K562 (cell line): ENCODE results near the gene ODAD3. TPM values are rescaled to one million over a fixed set of nuclear protein-coding genes. Genes with fewer than 3 reads are reported as not detected.
A peak's percentile ranks its signal among the peaks of the same experiment; 100 is the strongest.

Experiments
- CHD2 ChIP-seq: IDR thresholded peaks from 2 replicates; pipeline ENCODE4 v1.6.1; 2011; ENCODE audit warnings: low read depth, low read length
- DIDO1 ChIP-seq: fragments of 450-650 bp; IDR thresholded peaks from 2 replicates; pipeline ENCODE4 v1.6.1; 2016; ENCODE audit warnings: low read depth, missing biosample characterization, missing genetic modification characterization
- KAT7 ChIP-seq: sonication (generic); formaldehyde crosslinking; IDR thresholded peaks from 2 replicates; pipeline ENCODE4 v1.8.0; 2022; ENCODE audit warnings: missing genetic modification reagents, mild to moderate bottlenecking, borderline replicate concordance
- NFYB ChIP-seq: IDR thresholded peaks from 2 replicates; pipeline ENCODE4 v1.6.1; 2011; ENCODE audit warnings: mild to moderate bottlenecking, moderate library complexity; ENCODE audit not compliant: insufficient read length; ENCODE audit errors: extremely low read depth
- REST ChIP-seq, 2 experiments: fragments of 450-650 bp; formaldehyde crosslinking in 1 of 2; IDR thresholded peaks; 2 replicates each; pipeline versions ENCODE4 v1.4.0 to v1.6.1; 2014 to 2020; ENCODE audit warnings: mild to moderate bottlenecking in 2 of 2, borderline replicate concordance in 1 of 2, low read depth in 1 of 2
- RUNX1 ChIP-seq: sonication (generic); IDR thresholded peaks from 2 replicates; pipeline ENCODE4 v1.6.1; 2016; ENCODE audit warnings: antibody characterized with exemption, low read depth
- SMAD1 ChIP-seq: fragments of 150-350 bp; IDR thresholded peaks from 2 replicates; pipeline ENCODE4 v1.6.1; 2014; ENCODE audit warnings: low read length, low read depth; ENCODE audit not compliant: partially characterized antibody
- SMAD4 ChIP-seq: fragments of 250-450 bp; sonication (Bioruptor Pico); conservative IDR thresholded peaks from 2 replicates; pipeline ENCODE4 v1.8.0; 2021; ENCODE audit warnings: inconsistent platforms, mild to moderate bottlenecking, moderate library complexity
- STAT5A ChIP-seq: IDR thresholded peaks from 2 replicates; pipeline ENCODE4 v1.6.1; 2012; ENCODE audit warnings: low read length, inconsistent platforms, borderline replicate concordance
- TBP ChIP-seq: optimal IDR thresholded peaks from 2 replicates; pipeline ENCODE3; 2011; ENCODE audit warnings: low read depth, low read length, improper control_type of control experiment
- ZBTB9 ChIP-seq: fragments of 450-650 bp; formaldehyde crosslinking; IDR thresholded peaks from 2 replicates; pipeline ENCODE4 v1.4.0; 2020; ENCODE audit warnings: mild to moderate bottlenecking, moderate library complexity
- ZNF57 ChIP-seq: fragments of 450-650 bp; formaldehyde crosslinking; IDR thresholded peaks from 2 replicates; pipeline ENCODE4 v1.4.0; 2020; ENCODE audit warnings: mild to moderate bottlenecking, moderate library complexity
- ZNF696 ChIP-seq: fragments of 250-450 bp; sonication (Bioruptor Pico); conservative IDR thresholded peaks from 2 replicates; pipeline ENCODE4 v1.4.0; 2020; ENCODE audit warnings: mild to moderate bottlenecking, moderate library complexity
- polyA plus RNA-seq, 8 experiments: library from polyadenylated mRNA; depleted of rRNA in 4 of 8; stranded (reverse) in 5 of 8; unstranded in 3 of 8; fragments of >200 nt; fragmentation: Nextera tagmentation in 2 of 8; fragmentation: Illumina TruSeq in 1 of 8; extraction: Ambion mirVana in 2 of 8; extraction: Trizol in 1 of 8; gene quantifications; 2 replicates each; pipeline versions ENCODE4 v1.2.1 to v1.2.3, GENCODE V29; 2011 to 2014; ENCODE audit warnings: inconsistent platforms in 1 of 8, missing spikeins in 1 of 8
- total RNA-seq, 7 experiments: library from RNA; depleted of rRNA in 6 of 7; stranded (reverse); fragments of >200 nt in 6 of 7; fragmentation: Illumina TruSeq in 2 of 7; extraction: Trizol in 2 of 7; gene quantifications; 2 replicates each; pipeline versions ENCODE4 v1.2.1 to v1.2.3, GENCODE V29; 2011 to 2021; ENCODE audit warnings: low replicate concordance in 1 of 7
- TF ChIP-seq, protein P1 (sequence below): fragments of 450-650 bp; formaldehyde crosslinking; IDR thresholded peaks from 2 replicates; pipeline ENCODE4 v1.4.0; 2022; ENCODE audit warnings: missing genetic modification characterization
- TF ChIP-seq, protein P2 (sequence below): sonication (generic); formaldehyde crosslinking; IDR thresholded peaks from 2 replicates; pipeline ENCODE4 v1.4.0; 2020; ENCODE audit warnings: mild to moderate bottlenecking, missing genetic modification reagents

Gene ODAD3
- total and polyA plus RNA-seq, 9 of the 15 experiments (the other 6 are each of a cell fraction or from before 2014, with no cell fraction given), result 0.07 to 0.72 (median 0.14) TPM; not detected in 2

GRCh38 chr19:11482384-11483050 lies 47.6 kb upstream of the ODAD3 start (continued):
- peak; percentile 95 for TF ChIP-seq REST (IDR thresholded peaks at IDR 0.05; ENCODE audit: borderline replicate concordance)
- peak; percentile 91 for TF ChIP-seq REST (CRISPR knock-in tag; IDR thresholded peaks at IDR 0.05; ENCODE audit: low read depth)
- TF ChIP-seq, protein P1, sequence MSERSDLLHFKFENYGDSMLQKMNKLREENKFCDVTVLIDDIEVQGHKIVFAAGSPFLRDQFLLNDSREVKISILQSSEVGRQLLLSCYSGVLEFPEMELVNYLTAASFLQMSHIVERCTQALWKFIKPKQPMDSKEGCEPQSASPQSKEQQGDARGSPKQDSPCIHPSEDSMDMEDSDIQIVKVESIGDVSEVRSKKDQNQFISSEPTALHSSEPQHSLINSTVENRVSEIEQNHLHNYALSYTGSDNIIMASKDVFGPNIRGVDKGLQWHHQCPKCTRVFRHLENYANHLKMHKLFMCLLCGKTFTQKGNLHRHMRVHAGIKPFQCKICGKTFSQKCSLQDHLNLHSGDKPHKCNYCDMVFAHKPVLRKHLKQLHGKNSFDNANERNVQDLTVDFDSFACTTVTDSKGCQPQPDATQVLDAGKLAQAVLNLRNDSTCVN, result no peak
- TF ChIP-seq, protein P2, sequence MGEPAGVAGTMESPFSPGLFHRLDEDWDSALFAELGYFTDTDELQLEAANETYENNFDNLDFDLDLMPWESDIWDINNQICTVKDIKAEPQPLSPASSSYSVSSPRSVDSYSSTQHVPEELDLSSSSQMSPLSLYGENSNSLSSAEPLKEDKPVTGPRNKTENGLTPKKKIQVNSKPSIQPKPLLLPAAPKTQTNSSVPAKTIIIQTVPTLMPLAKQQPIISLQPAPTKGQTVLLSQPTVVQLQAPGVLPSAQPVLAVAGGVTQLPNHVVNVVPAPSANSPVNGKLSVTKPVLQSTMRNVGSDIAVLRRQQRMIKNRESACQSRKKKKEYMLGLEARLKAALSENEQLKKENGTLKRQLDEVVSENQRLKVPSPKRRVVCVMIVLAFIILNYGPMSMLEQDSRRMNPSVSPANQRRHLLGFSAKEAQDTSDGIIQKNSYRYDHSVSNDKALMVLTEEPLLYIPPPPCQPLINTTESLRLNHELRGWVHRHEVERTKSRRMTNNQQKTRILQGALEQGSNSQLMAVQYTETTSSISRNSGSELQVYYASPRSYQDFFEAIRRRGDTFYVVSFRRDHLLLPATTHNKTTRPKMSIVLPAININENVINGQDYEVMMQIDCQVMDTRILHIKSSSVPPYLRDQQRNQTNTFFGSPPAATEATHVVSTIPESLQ (CRISPR knock-in tag), result 0 out of 2 replicates have a peak, but pooled peaks have one; percentile 53
- no peak for TF ChIP-seq RUNX1
- peak; percentile 28; the same call in 1 of the 2 replicates for TF ChIP-seq CHD2
- no peak for TF ChIP-seq NFYB
- peak; percentile 97 for TF ChIP-seq KAT7 (CRISPR knock-in tag)
- TF ChIP-seq SMAD1, result peak; percentile 38
- TF ChIP-seq STAT5A, result no peak
- TF ChIP-seq ZNF696 (CRISPR knock-in tag), result no peak
- TF ChIP-seq SMAD4 (CRISPR knock-in tag), result peak; percentile 90
- peak; percentile 77 for TF ChIP-seq DIDO1 (tag)
- TF ChIP-seq ZNF57, result no peak
- TF ChIP-seq TBP, result peak; percentile 36
- peak; percentile 76; the same call in 1 of the 2 replicates for TF ChIP-seq ZBTB9 (CRISPR knock-in tag)
